Endothelial cell of umbilical vein (primary cell): ENCODE results near the gene MED16.

Experiments
- EZH2 ChIP-seq: IDR thresholded peaks from 2 replicates; pipeline ENCODE4 v1.6.1; 2012; ENCODE audit warnings: borderline replicate concordance, low read depth, mild to moderate bottlenecking, moderate library complexity, low read length, inconsistent platforms; ENCODE audit not compliant: severe bottlenecking
- POLR2A ChIP-seq: IDR thresholded peaks from 2 replicates; pipeline ENCODE4 v1.6.1; 2012; ENCODE audit warnings: low read depth, mild to moderate bottlenecking, control low read depth, low read length
- POLR2AphosphoS5 ChIP-seq: IDR thresholded peaks from 2 replicates; pipeline ENCODE4 v1.6.1; 2012; ENCODE audit warnings: low read depth, mild to moderate bottlenecking, control low read depth, low read length, moderate library complexity; ENCODE audit not compliant: insufficient read depth
- TF ChIP-seq, protein P1 (sequence below): IDR thresholded peaks from 2 replicates; pipeline ENCODE4 v1.6.1; 2011; ENCODE audit not compliant: insufficient read depth, insufficient read length

DNA sequence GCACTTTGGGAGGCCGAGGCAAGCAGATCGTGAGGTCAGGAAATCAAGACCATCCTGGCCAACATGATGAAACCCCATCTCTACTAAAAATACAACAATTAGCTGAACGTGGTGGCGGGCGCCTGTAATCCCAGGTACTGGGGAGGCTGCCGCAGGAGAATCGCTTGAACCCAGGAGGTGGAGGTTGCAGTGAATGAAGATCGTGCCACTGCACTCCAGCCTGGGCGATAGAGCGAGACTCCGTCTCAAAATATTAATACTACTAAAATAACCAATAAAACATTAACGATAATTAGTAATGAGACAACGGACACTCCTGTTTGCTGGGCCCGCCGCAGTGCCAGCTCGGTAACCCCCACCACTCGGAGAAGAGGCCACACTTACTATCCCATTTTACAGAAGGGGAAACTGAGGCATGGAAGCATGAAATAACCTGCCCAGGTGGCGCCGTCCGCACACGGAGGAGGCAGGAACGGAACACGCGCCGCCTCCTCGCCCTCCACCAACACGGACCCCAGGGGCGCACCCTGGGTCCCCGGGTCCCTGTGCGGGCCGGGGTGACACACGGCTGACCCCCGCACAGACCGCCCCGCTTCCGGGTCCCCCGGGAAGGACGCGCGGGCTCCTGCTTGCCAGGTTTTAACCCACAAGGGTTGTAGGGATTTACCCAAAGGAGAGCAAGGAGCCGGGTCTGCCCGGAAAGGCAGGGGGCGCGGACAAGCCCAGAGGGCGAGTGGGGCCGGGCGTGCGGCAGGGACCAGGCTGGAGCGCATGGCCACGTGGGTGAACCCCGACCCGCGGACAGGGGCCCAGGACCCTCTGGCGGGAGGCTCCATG, 18.4 kb upstream of the MED16 start:
- TF ChIP-seq, protein P1, sequence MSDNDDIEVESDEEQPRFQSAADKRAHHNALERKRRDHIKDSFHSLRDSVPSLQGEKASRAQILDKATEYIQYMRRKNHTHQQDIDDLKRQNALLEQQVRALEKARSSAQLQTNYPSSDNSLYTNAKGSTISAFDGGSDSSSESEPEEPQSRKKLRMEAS = no peak
- TF ChIP-seq POLR2AphosphoS5 (no peak), POLR2A (no peak), EZH2 (no peak)
